ENCODE measurements around the gene BAZ1A.

- TF ChIP-seq REST (IDR thresholded peaks at IDR 0.05; ENCODE audit: insufficient read depth in 1 of 2, low read depth in 2 of 2, low read length in 2 of 2) (no peak), TAF1 (IDR thresholded peaks at IDR 0.05; ENCODE audit: borderline replicate concordance, insufficient read depth, low read length) (no peak), SIN3A (IDR thresholded peaks at IDR 0.05; ENCODE audit: borderline replicate concordance, insufficient read depth, low read length) (no peak)
Observed at GRCh38 chr14:34865889-34866574, 9.1 kb downstream of the BAZ1A start.
